ENCODE data around the gene DHX58. TPM values are rescaled to one million over a fixed set of nuclear protein-coding genes. Genes with fewer than 3 reads are reported as not detected.

DHX58 gene
- total and polyA plus RNA-seq, 2 of the 4 experiments (the other 2 are of a cell fraction) = 1.1 to 2.8 TPM

DNA sequence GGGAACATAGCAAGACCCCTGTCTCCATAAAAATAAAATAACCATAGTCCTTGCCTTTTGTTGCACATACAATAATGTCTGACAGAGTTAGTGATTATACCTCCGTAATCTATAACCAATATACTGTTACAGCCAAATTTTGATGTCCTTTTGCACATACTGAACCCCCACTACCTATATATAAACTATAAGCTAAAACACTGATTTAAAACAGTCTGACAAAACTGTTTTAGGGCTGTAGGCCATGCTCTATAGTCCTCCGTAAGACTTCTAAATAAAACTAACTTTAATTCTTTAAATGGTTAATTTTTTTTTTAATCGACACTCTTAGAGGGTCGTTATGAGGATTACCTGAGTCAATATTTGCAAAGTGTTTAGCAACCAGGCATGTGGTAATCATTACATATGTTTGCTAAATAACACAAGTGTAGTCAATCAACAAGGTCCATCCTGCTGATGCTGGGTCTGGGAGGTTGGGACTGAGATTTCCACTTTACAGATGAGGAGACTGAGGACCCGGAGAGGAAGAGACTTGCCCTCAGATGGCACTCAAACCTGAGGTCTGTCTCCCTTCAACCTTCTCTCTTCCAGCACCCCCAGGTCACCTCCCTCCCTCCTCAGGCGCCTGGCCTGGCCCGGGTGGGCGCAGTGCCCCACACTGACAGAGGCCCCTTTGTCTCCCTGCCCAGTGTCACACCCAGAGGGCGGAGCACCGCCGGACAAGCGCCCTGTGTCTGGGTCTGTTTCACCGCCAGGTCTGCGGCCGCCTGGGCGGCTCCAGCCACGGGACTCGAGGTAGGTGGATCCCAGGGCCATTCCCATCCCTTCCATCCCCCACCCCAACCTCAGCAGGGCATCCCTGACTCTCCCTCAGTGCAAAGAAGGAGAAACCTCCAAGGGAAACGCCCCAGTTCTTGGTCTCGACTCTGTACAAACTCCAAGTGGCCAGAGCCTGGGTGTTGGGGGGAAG lies 24.5 kb downstream of the DHX58 start:
- H2AK5ac ChIP-seq (ENCODE audit: low read depth, low read length) = no peak overlapping the region
- no peak overlapping the region for H2BK120ac ChIP-seq (ENCODE audit: low read depth, low read length)
- no peaks in the 10 kb centered on the region for H3K36me3 ChIP-seq (ENCODE audit: control insufficient read depth, insufficient read depth, low read length)
- H3K18ac ChIP-seq (ENCODE audit: low read depth, low read length) = no peak overlapping the region
- no peaks in the 10 kb centered on the region for H3K4me1 ChIP-seq (ENCODE audit: control insufficient read depth, insufficient read depth, low read length)
- H2BK5ac ChIP-seq (ENCODE audit: low read depth, low read length, poor library complexity, severe bottlenecking) = no peak overlapping the region
- no TSS peak for BruUV-seq (replicated peaks)
- no peak overlapping the region for H4K5ac ChIP-seq (ENCODE audit: low read depth, low read length)
- H4K20me1 ChIP-seq (ENCODE audit: insufficient read depth, low read length) = no peaks in the 10 kb centered on the region
- 70% methylated on average over 2 of the region's 20 CpGs; no CpG with 5 or more reads in 1 of the 2 experiments for WGBS, 2 experiments (ENCODE audit: extremely low coverage in 2 of 2, insufficient read length in 1 of 2)
- H3K27ac ChIP-seq (ENCODE audit: insufficient read depth, low read length) = no peak overlapping the region
- peaks cover 42% of the 10 kb centered on the region for H3K27me3 ChIP-seq (ENCODE audit: control insufficient read depth, insufficient read depth, low read length)
- no peak overlapping the region for H3K56ac ChIP-seq (ENCODE audit: extremely low read depth, insufficient read depth, low read length)
- no peaks in the 10 kb centered on the region for H3K9me1 ChIP-seq (ENCODE audit: insufficient read depth, low read length)
- DNase-seq (no peak), ATAC-seq (ENCODE audit: low read depth) (no peak)
- H4K8ac ChIP-seq (ENCODE audit: low read depth in 2 of 2, low read length in 2 of 2) = no peak overlapping the region
- H3K79me1 ChIP-seq (ENCODE audit: low read depth in 1 of 2, low read length in 2 of 2) = no peaks in the 10 kb centered on the region
- H2BK20ac ChIP-seq (ENCODE audit: low read depth, low read length) = no peak overlapping the region
- H2AK9ac ChIP-seq (replicated peaks; ENCODE audit: low read depth, low read length, poor library complexity) = no peak overlapping the region
- intact Hi-C loops (cut with micrococcal nuclease) = no loop called here
- no peaks in the 10 kb centered on the region for H3K9me3 ChIP-seq (ENCODE audit: control insufficient read depth, insufficient read depth, low read length)
- TF ChIP-seq BHLHE40 (IDR thresholded peaks at IDR 0.05; ENCODE audit: low read depth, low read length) (no peak), FOS (IDR thresholded peaks at IDR 0.05; ENCODE audit: low read depth, low read length) (no peak), POLR2A (IDR thresholded peaks at IDR 0.05; ENCODE audit: low read depth, low read length) (no peak), RCOR1 (IDR thresholded peaks at IDR 0.05; ENCODE audit: insufficient replicate concordance, low read length) (no peak)
- no peak overlapping the region for H3K9ac ChIP-seq (ENCODE audit: low read depth, low read length)
- H4K91ac ChIP-seq (ENCODE audit: insufficient read depth, low read depth, low read length) = no peak overlapping the region
- no peak overlapping the region for H3K23ac ChIP-seq (ENCODE audit: low read depth, low read length)
- dilution Hi-C loops (cut with HindIII; ENCODE audit: low sequenced_read_pairs, unreplicated experiment) = no loop called here
- H3K14ac ChIP-seq (replicated peaks; ENCODE audit: low read depth, low read length) = no peak overlapping the region
- ChIA-PET CTCF (no interaction called here), POLR2A (ENCODE audit: unreplicated experiment) (no interaction called here)
- H2BK15ac ChIP-seq (ENCODE audit: low read depth, low read length) = no peak overlapping the region
- no peak overlapping the region for H3K4me3 ChIP-seq (ENCODE audit: insufficient read depth, low read depth, low read length)
- in situ Hi-C loops (cut with MboI; ENCODE audit: low sequenced_read_pairs) = no loop called here
- no peak overlapping the region for H2AFZ ChIP-seq (replicated peaks; ENCODE audit: low read length, poor library complexity)
- no peak overlapping the region for H3K4ac ChIP-seq (ENCODE audit: low read depth, low read length)
- no peak overlapping the region for H3K4me2 ChIP-seq (ENCODE audit: low read depth, low read length)
